Aorta (tissue), 5 donors: Measurements from ENCODE around the gene RBM38. TPM values are rescaled to one million over a fixed set of nuclear protein-coding genes. Genes with fewer than 3 reads are reported as not detected.

Experiments used
- ATAC-seq: fragments of 200-7000 bp; cut with Tn5 transposase; one replicate; pipeline ENCODE4 v1.9.1; 2022; ENCODE audit warnings: moderate library complexity; ENCODE audit not compliant: low FRiP score
- DNase-seq, 2 donors: peaks; one replicate each; pipeline ENCODE4 v3.0.0-alpha.2; 2020
- H3K27ac ChIP-seq, 2 donors: one replicate each; pipeline ENCODE4 v1.5.1; 2013; ENCODE audit warnings: low read length in 2 of 2, mild to moderate bottlenecking in 2 of 2, moderate library complexity in 2 of 2, control low read depth in 1 of 2, inconsistent platforms in 1 of 2, low read depth in 1 of 2
- H3K27me3 ChIP-seq, 2 donors: one replicate each; pipeline ENCODE4 v1.6.1; 2013; ENCODE audit warnings: control low read depth in 1 of 2, low read length in 1 of 2, mild to moderate bottlenecking in 1 of 2, moderate library complexity in 1 of 2; ENCODE audit not compliant: insufficient read depth in 2 of 2, control insufficient read depth in 1 of 2
- H3K36me3 ChIP-seq, 2 donors: one replicate each; pipeline ENCODE4 v1.6.1; 2013; ENCODE audit warnings: control low read depth in 1 of 2, low read length in 1 of 2, mild to moderate bottlenecking in 1 of 2; ENCODE audit not compliant: insufficient read depth in 2 of 2, control insufficient read depth in 1 of 2
- H3K4me1 ChIP-seq, 2 donors: one replicate each; pipeline ENCODE4 v1.6.1; 2013; ENCODE audit warnings: low read length in 2 of 2, control low read depth in 1 of 2, mild to moderate bottlenecking in 1 of 2, moderate library complexity in 1 of 2; ENCODE audit not compliant: insufficient read depth in 2 of 2, control insufficient read depth in 1 of 2
- H3K4me3 ChIP-seq, 2 donors: one replicate each; pipeline ENCODE4 v1.5.1; 2013; ENCODE audit warnings: low read length in 2 of 2, control low read depth in 1 of 2, mild to moderate bottlenecking in 1 of 2
- H3K9me3 ChIP-seq: one replicate; pipeline ENCODE4 v1.6.1; 2013; ENCODE audit warnings: mild to moderate bottlenecking, low read length; ENCODE audit not compliant: control insufficient read depth
- WGBS, 2 donors: extraction: QIAGEN DNeasy Blood & Tissue Kit; methylation state at CpG; one replicate each; pipeline ENCODE4 v1.1.7; 2013; 5-methylcytosine and 5-hydroxymethylcytosine counted together
- intact Hi-C, 2 donors: fragments of 100-400 bp; cut with DNase I; formaldehyde crosslinking; loops; one replicate each; pipeline versions ENCODE4 v1.14.2 to v1.15.0; 2022
- polyA plus RNA-seq, 2 donors: library from polyadenylated mRNA; stranded (reverse); fragments of 200-250 nt; gene quantifications; one replicate each; pipeline ENCODE4 v1.2.3, GENCODE V29; 2013
- total RNA-seq, 2 donors: library from RNA; stranded (reverse); fragmentation: NEBNext Ultra II Directional; extraction: Animal tissue kit (Norgen Biotek cat#: 25700); gene quantifications; one replicate each; pipeline ENCODE4 v1.2.1, GENCODE V29; 2021
- donor health status: healthy with polysubstance abuse.
- donor health status: Bipolar disorder and iron deficiency.
- donor health status: DM: no; HTN: no; CAD: no.
- donor health status: DM: no; HTN: no; CAD: no.
- donor health status: DM: yes; HTN: yes; CAD: no.

The RBM38 gene
- total and polyA plus RNA-seq, 4 donors: 7.3 to 20.7 (median 17.0) TPM

DNA sequence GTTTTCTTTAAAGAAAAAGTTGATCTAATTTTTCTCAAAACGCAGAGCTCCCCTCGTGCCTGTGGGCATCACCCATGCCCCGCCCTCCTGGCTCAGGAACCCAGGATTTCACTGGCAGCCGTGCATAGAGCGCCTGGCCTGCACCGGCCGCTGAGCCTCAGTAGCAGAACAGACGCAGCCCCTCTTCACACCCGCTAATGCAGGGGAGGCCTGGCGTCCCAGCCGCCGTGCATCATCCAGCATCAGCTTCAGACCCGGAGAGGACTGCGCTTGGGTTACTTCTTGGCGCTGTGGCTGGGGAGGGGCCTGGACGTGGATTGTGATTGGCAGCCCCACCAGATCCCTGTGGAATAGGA is 18.1 kb downstream of the RBM38 start:
- Histone ChIP-seq H3K27me3 (no peaks in the 10 kb centered on the region), H3K4me3 (no peak overlapping the region), H3K36me3 (peaks cover 0 to 4% of the 10 kb centered on the region in 2 donors), H3K27ac (no peak overlapping the region), H3K9me3 (no peaks in the 10 kb centered on the region), H3K4me1 (no peaks in the 10 kb centered on the region)
- DNase-seq: no peak
- 18 to 22% methylated on average over 16 of the region's 16 CpGs for WGBS, 2 donors
- intact Hi-C loops: no loop called here
- peak; percentile 17 for ATAC-seq

DNA sequence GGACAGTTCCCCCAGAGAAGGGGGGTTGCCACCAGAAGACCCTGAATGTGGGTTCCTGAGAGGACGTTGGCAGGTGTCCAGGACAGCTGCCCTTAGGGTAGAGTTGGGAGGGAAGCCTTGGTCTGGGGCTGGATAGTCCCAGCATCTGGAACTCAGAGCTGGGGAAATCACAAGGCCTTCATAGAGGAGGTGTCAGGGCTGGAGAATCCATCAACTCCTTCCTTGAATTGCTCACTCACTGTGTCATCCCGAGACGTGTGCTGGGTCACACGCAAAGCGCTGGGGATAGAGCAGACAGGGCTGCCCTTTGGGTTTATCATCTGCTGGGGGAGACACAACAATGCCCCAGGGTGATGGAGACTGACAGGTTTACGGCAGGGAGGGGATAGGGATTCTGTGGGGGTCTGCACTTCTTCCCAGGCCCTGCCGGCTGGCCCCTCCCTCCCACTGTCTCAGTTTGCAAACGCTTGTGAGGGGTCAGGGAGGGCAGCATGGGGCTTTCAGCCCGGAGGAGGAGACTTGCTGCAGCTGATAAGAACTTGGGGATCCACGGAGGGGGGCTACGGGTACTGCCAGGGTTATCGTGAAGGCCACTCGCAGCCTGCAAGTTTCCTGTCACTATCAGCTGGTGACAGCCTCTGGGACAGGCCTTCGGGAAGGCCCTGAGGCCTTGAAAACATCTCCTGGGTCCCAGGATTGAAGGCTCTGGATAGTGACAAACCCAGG is 18.6 kb downstream of the RBM38 start:
- H3K27ac ChIP-seq: no peak overlapping the region
- H3K4me1 ChIP-seq: no peaks in the 10 kb centered on the region
- ATAC-seq (no peak), DNase-seq (no peak)
- H3K27me3 ChIP-seq: no peaks in the 10 kb centered on the region
- H3K4me3 ChIP-seq: no peak overlapping the region
- H3K9me3 ChIP-seq: no peaks in the 10 kb centered on the region
- H3K36me3 ChIP-seq: peaks cover 0 to 4% of the 10 kb centered on the region in 2 donors
- 79 to 83% methylated on average over 14 of the region's 14 CpGs for WGBS, 2 donors
- intact Hi-C loops: no loop called here

DNA sequence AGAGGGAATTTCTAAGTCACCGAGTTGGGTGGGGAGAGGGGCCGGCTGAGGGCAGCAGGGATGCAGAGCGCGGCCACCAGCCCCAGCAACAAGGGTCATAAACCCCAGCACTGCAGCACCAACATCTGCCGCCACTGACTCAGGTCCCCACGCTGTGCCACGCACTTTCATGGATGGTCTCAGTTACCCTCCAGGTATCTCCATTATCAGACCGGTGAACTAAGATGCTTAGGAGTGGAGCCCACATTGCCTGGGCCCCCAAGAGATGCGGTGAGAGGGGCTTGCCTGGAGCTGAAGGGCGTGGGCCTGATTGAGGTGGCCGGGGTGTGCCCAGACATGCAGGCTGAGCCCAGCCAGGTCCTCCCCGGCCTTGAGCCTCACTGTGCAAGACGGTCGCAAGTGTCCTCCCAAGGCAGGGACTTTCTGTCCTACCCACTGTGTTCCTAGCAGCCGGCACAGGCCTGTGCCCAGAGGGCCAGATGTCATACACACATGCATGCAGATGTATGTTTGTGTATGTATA is 19.3 kb downstream of the RBM38 start:
- intact Hi-C loops: no loop called here
- Histone ChIP-seq H3K36me3 (peaks cover 0 to 4% of the 10 kb centered on the region in 2 donors), H3K27me3 (no peaks in the 10 kb centered on the region), H3K9me3 (no peaks in the 10 kb centered on the region), H3K4me3 (no peak overlapping the region), H3K4me1 (no peaks in the 10 kb centered on the region), H3K27ac (no peak overlapping the region)
- no peak for DNase-seq
- no peak for ATAC-seq
- 92 to 95% methylated on average over 15 of the region's 15 CpGs for WGBS, 2 donors

DNA sequence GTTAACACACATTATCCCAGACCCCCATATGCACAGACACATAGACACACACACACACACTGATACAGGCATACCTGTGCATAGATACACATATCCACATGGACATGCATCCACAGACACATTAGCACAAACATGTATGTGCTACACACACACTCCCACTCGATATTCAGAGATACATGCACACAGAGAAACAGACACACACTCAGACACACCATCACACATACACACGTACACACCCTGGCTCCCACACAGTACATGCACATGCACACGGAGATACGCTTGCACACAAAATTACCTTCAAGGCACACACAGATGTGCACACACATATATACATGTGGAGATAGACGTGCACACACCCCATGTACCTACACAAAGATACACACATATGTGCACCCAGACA is 19.7 kb downstream of the RBM38 start:
- no peaks in the 10 kb centered on the region for H3K27me3 ChIP-seq
- no peak overlapping the region for H3K27ac ChIP-seq
- peaks cover 0 to 4% of the 10 kb centered on the region in 2 donors for H3K36me3 ChIP-seq
- intact Hi-C loops: no loop called here
- DNase-seq (no peak), ATAC-seq (no peak)
- H3K9me3 ChIP-seq: no peaks in the 10 kb centered on the region
- WGBS, 2 donors: 91 to 92% methylated on average over 5 of the region's 5 CpGs
- H3K4me1 ChIP-seq: no peaks in the 10 kb centered on the region
- H3K4me3 ChIP-seq: no peak overlapping the region

DNA sequence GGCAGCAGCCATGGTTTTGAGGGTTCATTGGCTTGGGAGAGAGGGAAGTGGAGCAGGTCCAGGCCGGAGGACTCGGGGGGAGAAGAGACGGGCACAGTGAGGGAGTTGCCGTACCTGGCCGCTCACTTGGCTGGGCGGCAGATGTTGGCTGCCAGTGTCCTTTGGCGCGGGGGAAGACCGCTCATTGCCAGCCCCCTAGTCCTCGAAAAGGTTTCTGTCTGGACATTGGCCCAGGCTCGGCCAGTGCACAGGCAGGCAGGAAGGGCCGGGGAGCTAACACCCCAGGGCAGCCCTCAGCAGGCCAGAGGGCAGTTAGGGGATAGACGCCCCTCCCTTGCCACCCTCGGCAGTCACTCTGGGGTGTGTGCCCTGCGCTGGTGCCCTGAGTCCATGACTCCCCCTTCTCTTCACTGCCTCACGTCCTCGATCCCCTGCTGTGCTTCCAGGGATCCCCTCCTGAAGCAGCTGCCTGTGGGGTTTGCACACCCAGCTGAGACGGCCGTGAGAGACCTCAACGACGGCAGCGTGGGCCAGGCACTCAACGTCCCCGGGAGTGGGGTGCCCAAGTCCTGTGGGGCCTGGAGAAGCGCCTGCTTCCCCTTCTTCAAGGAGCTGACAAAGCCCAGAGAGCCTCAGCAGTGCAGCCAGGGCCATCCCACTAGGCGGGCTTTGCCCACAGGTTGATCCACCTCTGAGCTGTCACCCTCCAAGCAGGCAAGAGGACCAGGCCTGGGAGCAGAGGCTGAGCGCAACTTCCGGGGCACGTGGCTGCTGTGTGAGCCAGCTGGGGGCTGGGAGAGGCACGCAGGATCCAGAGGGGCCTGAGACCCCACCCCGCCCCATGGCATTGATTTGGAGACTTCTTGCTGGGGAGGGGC is 20.4 kb downstream of the RBM38 start:
- no peak overlapping the region for H3K4me3 ChIP-seq
- intact Hi-C loops: no loop called here
- H3K36me3 ChIP-seq: no peaks in the 10 kb centered on the region
- H3K9me3 ChIP-seq: no peaks in the 10 kb centered on the region
- H3K27me3 ChIP-seq: no peaks in the 10 kb centered on the region
- no peaks in the 10 kb centered on the region for H3K4me1 ChIP-seq
- no peak overlapping the region for H3K27ac ChIP-seq
- ATAC-seq (no peak), DNase-seq (no peak)
- WGBS, 2 donors: 91 to 93% methylated on average over 27 to 31 of the region's 31 CpGs

DNA sequence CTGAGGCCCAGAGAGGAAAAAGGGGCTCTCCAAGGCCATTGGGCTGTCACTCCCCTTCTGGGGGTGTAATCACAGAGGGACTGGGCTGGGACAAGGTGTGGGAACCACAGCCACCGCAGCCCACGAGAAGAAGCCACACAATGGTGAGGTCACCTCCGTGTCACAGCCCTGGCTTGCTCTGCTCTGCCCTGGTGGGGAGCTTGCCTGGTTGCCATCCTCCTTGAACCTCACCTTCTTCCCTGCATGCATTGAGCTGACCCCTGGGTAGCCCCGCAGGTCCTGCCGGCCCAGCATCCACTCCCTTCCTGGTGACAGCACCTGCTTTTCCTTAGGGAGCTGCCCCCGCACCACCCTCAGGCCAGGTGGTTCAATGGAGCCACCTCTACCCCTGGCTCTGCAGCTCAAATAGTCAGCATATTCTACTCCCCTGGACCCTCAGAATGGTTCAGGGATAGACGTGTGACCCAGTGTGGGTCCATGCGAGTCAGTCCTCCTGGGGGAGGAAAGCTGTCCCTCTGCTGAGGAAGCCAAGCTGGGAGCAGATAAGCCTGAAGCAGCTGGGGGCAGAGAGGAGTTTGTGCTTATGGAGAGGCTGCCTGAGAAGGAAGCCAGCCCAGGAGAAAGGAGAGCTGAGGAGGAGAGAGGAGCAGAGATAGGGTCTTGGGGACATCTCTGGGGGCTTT is 21.3 kb downstream of the RBM38 start:
- intact Hi-C loops: no loop called here
- WGBS, 2 donors: 92% methylated on average over 8 of the region's 8 CpGs
- Histone ChIP-seq H3K36me3 (no peaks in the 10 kb centered on the region), H3K9me3 (no peaks in the 10 kb centered on the region), H3K4me3 (no peak overlapping the region), H3K27ac (no peak overlapping the region), H3K27me3 (no peaks in the 10 kb centered on the region), H3K4me1 (no peaks in the 10 kb centered on the region)
- DNase-seq: no peak
- no peak for ATAC-seq

DNA sequence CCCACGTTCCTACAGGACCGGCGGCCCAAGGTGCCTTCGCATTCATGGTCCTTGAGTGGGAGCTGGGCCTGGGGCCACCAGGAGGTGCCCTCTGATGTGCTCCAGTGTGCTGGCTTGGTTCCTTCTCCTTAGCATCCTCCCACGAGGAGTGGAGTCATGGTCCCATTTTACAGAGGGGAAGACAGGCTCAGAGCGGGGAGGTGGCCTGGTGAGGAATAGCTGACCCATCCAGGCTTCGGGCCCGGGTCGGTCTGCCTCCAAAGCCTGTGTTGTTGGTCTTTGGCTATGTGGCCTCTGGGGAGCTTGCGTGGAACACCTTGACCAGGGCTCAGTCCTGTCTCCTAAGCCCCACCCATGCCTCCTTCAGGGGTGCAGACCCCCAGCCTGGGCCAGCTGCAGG is 22.8 kb downstream of the RBM38 start:
- Histone ChIP-seq H3K27me3 (no peaks in the 10 kb centered on the region), H3K4me1 (no peaks in the 10 kb centered on the region), H3K9me3 (no peaks in the 10 kb centered on the region), H3K4me3 (no peak overlapping the region), H3K27ac (no peak overlapping the region), H3K36me3 (no peaks in the 10 kb centered on the region)
- DNase-seq: no peak
- intact Hi-C loops: no loop called here
- WGBS, 2 donors: 95% methylated on average over 10 of the region's 10 CpGs
- ATAC-seq: no peak

DNA sequence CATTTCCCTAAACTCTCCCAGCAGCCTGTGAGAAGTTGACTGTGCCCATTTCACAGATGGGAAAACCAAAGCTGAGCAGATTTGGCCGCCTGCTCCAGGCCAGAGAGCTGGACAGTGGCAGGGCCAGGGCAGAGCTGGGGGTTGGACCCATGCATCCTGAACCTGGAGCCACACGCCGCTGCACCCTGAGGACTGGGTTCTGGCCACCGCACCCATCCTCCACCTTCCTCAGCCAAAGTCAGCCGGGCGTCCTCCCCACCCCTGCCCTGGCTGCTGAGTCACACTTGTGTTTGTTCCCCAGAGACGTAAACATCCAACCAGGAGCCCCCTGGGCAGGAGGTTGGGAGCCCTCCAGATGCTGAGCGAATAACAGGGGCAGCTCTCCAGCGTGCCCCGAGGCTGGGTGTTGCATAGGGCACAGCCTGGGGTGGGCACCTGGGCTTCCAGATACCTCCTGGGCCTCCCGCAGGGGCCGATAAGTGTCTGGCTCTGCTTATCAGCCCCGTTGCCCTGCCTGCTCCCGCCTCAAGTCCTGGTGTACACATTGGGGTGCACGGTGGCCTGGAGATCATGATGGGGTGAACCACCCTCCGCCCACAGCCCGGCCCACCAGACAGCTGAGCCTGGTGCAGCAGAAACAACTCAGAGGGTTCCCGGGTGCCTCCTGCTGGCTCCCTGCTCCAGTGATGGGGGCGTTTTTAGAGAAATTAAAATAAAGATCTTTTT is 23.8 kb downstream of the RBM38 start:
- intact Hi-C loops: no loop called here
- Histone ChIP-seq H3K4me1 (no peaks in the 10 kb centered on the region), H3K27ac (no peak overlapping the region), H3K9me3 (no peaks in the 10 kb centered on the region), H3K27me3 (no peaks in the 10 kb centered on the region), H3K4me3 (no peak overlapping the region), H3K36me3 (no peaks in the 10 kb centered on the region)
- ATAC-seq (peak; percentile 33), DNase-seq (peak in 1 of 2 donors; percentile 64)
- WGBS, 2 donors: 40 to 48% methylated on average over 19 of the region's 19 CpGs
